Ishikawa (cell line): ENCODE data around the gene BOLL.

ENCODE experiments used
- CEBPB ChIP-seq: IDR thresholded peaks from 2 replicates; pipeline ENCODE4 v1.6.1; 2012
- CREB1 ChIP-seq: IDR thresholded peaks from 2 replicates; pipeline ENCODE4 v1.6.1; 2012; ENCODE audit warnings: low read depth
- EGR1 ChIP-seq: IDR thresholded peaks from 2 replicates; pipeline ENCODE4 v1.6.1; 2012
- EP300 ChIP-seq: IDR thresholded peaks from 2 replicates; pipeline ENCODE4 v1.6.1; 2012; ENCODE audit warnings: borderline replicate concordance
- FOXM1 ChIP-seq: IDR thresholded peaks from 2 replicates; pipeline ENCODE4 v1.6.1; 2012; ENCODE audit warnings: low read depth, borderline replicate concordance
- MAX ChIP-seq: IDR thresholded peaks from 2 replicates; pipeline ENCODE4 v1.6.1; 2012
- NFIC ChIP-seq: IDR thresholded peaks from 2 replicates; pipeline ENCODE4 v1.6.1; 2012
- RAD21 ChIP-seq: IDR thresholded peaks from 2 replicates; pipeline ENCODE4 v1.6.1; 2012; ENCODE audit warnings: low read depth
- REST ChIP-seq: IDR thresholded peaks from 2 replicates; pipeline ENCODE4 v1.6.1; 2012; ENCODE audit warnings: low read depth, mild to moderate bottlenecking
- TAF1 ChIP-seq: IDR thresholded peaks from 2 replicates; pipeline ENCODE4 v1.6.1; 2012; ENCODE audit warnings: low read depth, mild to moderate bottlenecking
- TCF12 ChIP-seq: IDR thresholded peaks from 2 replicates; pipeline ENCODE4 v1.6.1; 2012; ENCODE audit warnings: low read depth
- TEAD4 ChIP-seq: IDR thresholded peaks from 2 replicates; pipeline ENCODE4 v1.6.1; 2012
- USF1 ChIP-seq: IDR thresholded peaks from 2 replicates; pipeline ENCODE4 v1.6.1; 2012
- YY1 ChIP-seq: IDR thresholded peaks from 2 replicates; pipeline ENCODE4 v1.6.1; 2012; ENCODE audit warnings: low read depth
- ZBTB7A ChIP-seq: IDR thresholded peaks from 2 replicates; pipeline ENCODE4 v1.6.1; 2012; ENCODE audit warnings: low read depth

BOLL gene

GRCh38 chr2:197782126-197782525 is 3.0 kb downstream of the BOLL start:
- no peak for TF ChIP-seq MAX

- TF ChIP-seq FOXM1 (no peak), TCF12 (no peak), RAD21 (no peak), CREB1 (no peak), USF1 (no peak), ZBTB7A (no peak), MAX (no peak), EP300 (no peak), EGR1 (no peak), CEBPB (no peak), TEAD4 (no peak), REST (no peak), TAF1 (no peak), YY1 (no peak), NFIC (no peak)
These were observed 5.9 kb downstream of the BOLL start for GRCh38 chr2:197779261-197779660.

- no peak for TF ChIP-seq EGR1
- TF ChIP-seq CREB1: no peak
- peak; percentile 77 for TF ChIP-seq RAD21
These were observed 7.2 kb downstream of the BOLL start for GRCh38 chr2:197777823-197778407.

GRCh38 chr2:197760293-197760657 is 24.8 kb downstream of the BOLL start:
- TF ChIP-seq EP300 (no peak), REST (no peak), TEAD4 (no peak), YY1 (no peak), CEBPB (no peak), ZBTB7A (no peak), NFIC (no peak), TAF1 (no peak), TCF12 (no peak), MAX (no peak), FOXM1 (no peak), CREB1 (no peak), EGR1 (no peak), USF1 (no peak), RAD21 (no peak)

GRCh38 chr2:197759625-197760292 is 25.4 kb downstream of the BOLL start:
- TF ChIP-seq CREB1 (no peak), ZBTB7A (no peak), YY1 (no peak), TEAD4 (no peak), REST (no peak), TCF12 (no peak), CEBPB (no peak), EGR1 (no peak), TAF1 (no peak)
